Upper lobe of right lung (tissue), 1 donor: ENCODE measurements around the gene PARP6. TPM values are rescaled to one million over a fixed set of nuclear protein-coding genes. Genes with fewer than 3 reads are reported as not detected.

ENCODE experiments used
- ATAC-seq: fragments of 200-7000 bp; cut with Tn5 transposase; one replicate; pipeline ENCODE4 v1.9.1; 2020; ENCODE audit warnings: mild to moderate bottlenecking, moderate library complexity
- DNase-seq: peaks from one replicate; pipeline ENCODE4 v3.0.0-alpha.2; 2020
- H3K27ac ChIP-seq: fragments of 200-600 bp; one replicate; pipeline ENCODE4 v1.8.0; 2022
- H3K27me3 ChIP-seq: fragments of 200-600 bp; one replicate; pipeline ENCODE4 v1.8.0; 2022; ENCODE audit warnings: mild to moderate bottlenecking
- H3K36me3 ChIP-seq: fragments of 200-600 bp; one replicate; pipeline ENCODE4 v1.8.0; 2022
- H3K4me1 ChIP-seq: fragments of 200-600 bp; one replicate; pipeline ENCODE4 v1.8.0; 2022
- H3K4me3 ChIP-seq: fragments of 200-600 bp; one replicate; pipeline ENCODE4 v1.8.0; 2022; ENCODE audit warnings: mild to moderate bottlenecking
- H3K9me3 ChIP-seq: fragments of 200-600 bp; one replicate; pipeline ENCODE4 v1.8.0; 2022
- intact Hi-C: fragments of 100-400 bp; cut with DNase I; formaldehyde crosslinking; loops from one replicate; pipeline ENCODE4 v1.11.0; 2022
- total RNA-seq: library from RNA; stranded (reverse); fragmentation: NEBNext Ultra II Directional; extraction: Animal tissue kit (Norgen Biotek cat#: 25700); gene quantifications from one replicate; pipeline ENCODE4 v1.2.1, GENCODE V29; 2021
- TF ChIP-seq, protein P1 (sequence below): fragments of 200-600 bp; IDR thresholded peaks from one replicate; pipeline ENCODE4 v1.8.0; 2022; ENCODE audit warnings: antibody characterized with exemption
- donor health status: DM: no; HTN: yes; CAD: no; lungs with severe emphysema.

PARP6 gene
- total RNA-seq, 1 donor from 2014 or later: 87.9 TPM

DNA sequence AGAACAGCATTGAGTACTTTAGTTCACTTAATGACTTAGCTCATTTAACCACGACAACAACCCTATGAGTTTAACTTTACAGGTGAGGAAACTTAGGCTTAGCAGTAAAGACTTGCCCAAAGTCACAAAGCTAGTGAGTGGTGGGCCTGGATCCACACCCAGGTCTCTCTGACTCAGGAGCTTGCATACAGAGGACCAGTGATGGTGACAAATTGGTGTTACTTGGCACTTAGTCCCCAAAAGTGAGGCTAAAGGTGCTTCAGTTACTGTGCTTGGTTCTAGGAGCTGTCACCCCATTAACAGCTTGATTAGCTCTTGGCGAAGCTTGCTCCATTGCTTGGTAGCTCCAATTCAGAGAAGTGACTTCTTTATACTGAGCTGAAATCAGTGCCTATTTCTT is 41.5 kb upstream of the PARP6 start:
- H3K4me1 ChIP-seq: no peaks in the 10 kb centered on the region
- H3K9me3 ChIP-seq: no peaks in the 10 kb centered on the region
- no peaks in the 10 kb centered on the region for H3K27me3 ChIP-seq
- DNase-seq (no peak), ATAC-seq (no peak)
- no peak overlapping the region for H3K4me3 ChIP-seq
- H3K27ac ChIP-seq: no peak overlapping the region
- TF ChIP-seq, protein P1, sequence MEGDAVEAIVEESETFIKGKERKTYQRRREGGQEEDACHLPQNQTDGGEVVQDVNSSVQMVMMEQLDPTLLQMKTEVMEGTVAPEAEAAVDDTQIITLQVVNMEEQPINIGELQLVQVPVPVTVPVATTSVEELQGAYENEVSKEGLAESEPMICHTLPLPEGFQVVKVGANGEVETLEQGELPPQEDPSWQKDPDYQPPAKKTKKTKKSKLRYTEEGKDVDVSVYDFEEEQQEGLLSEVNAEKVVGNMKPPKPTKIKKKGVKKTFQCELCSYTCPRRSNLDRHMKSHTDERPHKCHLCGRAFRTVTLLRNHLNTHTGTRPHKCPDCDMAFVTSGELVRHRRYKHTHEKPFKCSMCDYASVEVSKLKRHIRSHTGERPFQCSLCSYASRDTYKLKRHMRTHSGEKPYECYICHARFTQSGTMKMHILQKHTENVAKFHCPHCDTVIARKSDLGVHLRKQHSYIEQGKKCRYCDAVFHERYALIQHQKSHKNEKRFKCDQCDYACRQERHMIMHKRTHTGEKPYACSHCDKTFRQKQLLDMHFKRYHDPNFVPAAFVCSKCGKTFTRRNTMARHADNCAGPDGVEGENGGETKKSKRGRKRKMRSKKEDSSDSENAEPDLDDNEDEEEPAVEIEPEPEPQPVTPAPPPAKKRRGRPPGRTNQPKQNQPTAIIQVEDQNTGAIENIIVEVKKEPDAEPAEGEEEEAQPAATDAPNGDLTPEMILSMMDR: no peak
- intact Hi-C loops: no loop called here
- H3K36me3 ChIP-seq: no peaks in the 10 kb centered on the region

DNA sequence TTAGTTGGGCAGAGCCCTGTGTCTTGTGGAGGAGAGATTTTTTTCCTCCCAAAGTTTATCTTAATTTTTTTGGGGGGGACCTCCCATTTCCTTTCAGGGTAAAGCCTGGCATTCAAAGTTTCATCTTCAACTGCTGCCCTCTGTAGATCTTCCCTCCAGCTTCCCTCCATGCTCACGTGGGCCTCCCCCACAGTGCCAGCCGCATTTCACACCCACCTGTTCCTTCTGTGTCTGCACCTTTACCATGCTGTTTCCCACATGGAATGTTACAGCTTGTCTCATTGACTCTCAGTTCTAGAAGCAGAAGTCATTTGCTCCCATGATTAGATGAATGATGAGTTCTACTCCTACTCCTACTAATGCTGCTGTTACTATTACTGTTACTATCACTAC is 41.1 kb upstream of the PARP6 start:
- no peaks in the 10 kb centered on the region for H3K27me3 ChIP-seq
- H3K9me3 ChIP-seq: no peaks in the 10 kb centered on the region
- ATAC-seq: no peak
- H3K27ac ChIP-seq: no peak overlapping the region
- H3K4me3 ChIP-seq: no peak overlapping the region
- intact Hi-C loops: no loop called here
- DNase-seq: no peak
- no peaks in the 10 kb centered on the region for H3K36me3 ChIP-seq
- TF ChIP-seq, protein P1: no peak
- no peaks in the 10 kb centered on the region for H3K4me1 ChIP-seq

DNA sequence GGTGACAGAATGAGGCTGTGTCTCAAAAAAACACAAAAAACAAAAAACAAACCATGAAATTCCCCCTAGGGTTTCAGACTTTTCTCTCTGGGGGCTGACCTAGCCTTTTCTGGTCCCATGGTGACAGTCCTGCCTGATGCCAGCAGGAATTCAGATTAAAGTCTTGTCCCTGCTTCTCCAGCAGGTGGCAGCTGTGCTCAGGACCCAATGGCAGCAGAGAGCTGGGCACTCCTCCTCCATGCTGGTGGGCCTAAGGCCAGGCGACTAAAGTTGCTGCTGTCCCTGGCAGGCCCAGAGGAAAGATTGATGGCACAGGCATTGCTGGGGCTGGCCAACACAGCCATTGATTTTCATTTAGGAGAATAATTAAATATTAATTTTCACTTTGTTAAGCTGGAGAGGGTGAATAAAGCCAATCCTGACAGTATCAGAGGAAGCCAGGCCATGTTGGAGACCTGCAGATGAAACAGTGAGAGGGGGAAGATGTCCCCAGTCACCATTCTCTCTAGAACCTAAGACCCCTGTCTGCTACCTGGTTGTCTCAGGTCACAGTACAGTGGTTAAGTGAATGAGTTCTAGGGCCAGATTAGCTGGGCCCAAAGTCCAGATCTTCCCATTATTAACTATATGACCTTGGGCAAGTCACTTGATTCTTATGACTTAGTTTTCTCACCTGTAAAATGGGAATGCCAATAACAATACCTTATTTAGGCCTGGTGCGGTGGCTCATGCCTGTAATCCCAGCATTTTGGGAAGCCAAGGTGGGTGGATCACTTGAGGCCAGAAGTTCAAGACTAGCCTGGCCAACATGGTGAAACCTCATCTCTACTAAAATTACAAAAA is 40.5 kb upstream of the PARP6 start:
- Histone ChIP-seq H3K9me3 (no peaks in the 10 kb centered on the region), H3K36me3 (no peaks in the 10 kb centered on the region), H3K27ac (no peak overlapping the region), H3K4me3 (no peak overlapping the region), H3K27me3 (no peaks in the 10 kb centered on the region), H3K4me1 (no peaks in the 10 kb centered on the region)
- ATAC-seq (peak; percentile 94), DNase-seq (peak; percentile 77)
- intact Hi-C loops: no loop called here
- TF ChIP-seq, protein P1: peak; percentile 74

DNA sequence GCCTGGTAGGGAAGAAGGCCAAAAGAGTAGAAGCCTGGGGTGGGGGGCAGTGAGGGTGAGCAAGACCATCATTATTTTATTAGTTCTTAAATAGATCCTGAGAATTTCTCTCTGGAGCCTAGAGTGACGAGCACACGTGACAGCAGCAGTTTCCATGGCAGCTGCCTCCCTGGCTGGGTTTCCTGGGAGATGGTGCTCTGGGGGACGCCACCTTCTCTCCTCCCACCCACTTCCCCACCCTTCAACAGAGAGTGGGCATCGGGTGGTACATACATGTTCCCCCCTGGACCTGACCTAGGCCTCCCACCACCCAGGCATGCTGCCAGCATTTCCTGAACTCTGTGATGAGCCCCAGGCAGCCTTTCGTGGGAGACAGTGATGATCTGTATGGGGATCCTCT is 34.7 kb upstream of the PARP6 start:
- intact Hi-C loops: no loop called here
- TF ChIP-seq, protein P1: no peak

DNA sequence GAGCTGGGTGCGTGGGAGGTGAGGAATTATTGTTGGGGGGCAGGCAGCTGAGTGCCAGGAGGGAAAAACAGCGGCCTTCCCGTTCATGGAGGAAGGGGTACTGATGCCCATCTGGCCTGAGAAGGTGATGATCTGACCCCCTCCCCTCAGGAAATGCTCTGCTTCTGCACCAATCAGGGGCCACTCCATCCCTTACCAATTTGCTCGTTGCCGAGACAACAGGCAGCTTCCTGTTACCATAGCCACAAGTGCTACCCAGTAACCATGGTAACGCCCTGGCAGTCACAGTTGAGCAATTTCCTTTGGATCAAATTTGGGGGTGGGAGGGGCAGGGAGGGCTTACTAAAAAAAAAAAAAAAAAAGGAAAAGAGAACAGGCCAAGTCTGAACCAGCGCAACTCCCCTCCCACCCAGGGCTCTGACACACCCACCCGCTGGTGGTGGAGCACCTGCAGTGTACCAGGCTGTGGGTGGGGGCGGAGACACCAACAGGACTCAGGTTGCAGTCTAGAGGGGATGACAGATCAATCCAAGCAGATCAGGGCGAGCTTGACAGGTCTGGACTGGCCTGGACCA is 33.9 kb upstream of the PARP6 start:
- Histone ChIP-seq H3K27ac (no peak overlapping the region), H3K27me3 (no peaks in the 10 kb centered on the region), H3K36me3 (no peaks in the 10 kb centered on the region), H3K9me3 (no peaks in the 10 kb centered on the region), H3K4me1 (no peaks in the 10 kb centered on the region), H3K4me3 (no peak overlapping the region)
- intact Hi-C loops: no loop called here
- TF ChIP-seq, protein P1: no peak
- ATAC-seq: no peak
- DNase-seq: no peak

More for the DNA sequence above, 34.7 kb upstream of the PARP6 start:
- no peak for DNase-seq
- Histone ChIP-seq H3K4me3 (no peak overlapping the region), H3K36me3 (no peaks in the 10 kb centered on the region), H3K4me1 (no peaks in the 10 kb centered on the region), H3K9me3 (no peaks in the 10 kb centered on the region), H3K27ac (no peak overlapping the region), H3K27me3 (no peaks in the 10 kb centered on the region)
- no peak for ATAC-seq
